Measurements from ENCODE around the gene ENPP1. TPM values are rescaled to one million over a fixed set of nuclear protein-coding genes. Genes with fewer than 3 reads are reported as not detected.

The ENPP1 gene
- total RNA-seq, 1 donor from 2014 or later, result 64.0 TPM

DNA sequence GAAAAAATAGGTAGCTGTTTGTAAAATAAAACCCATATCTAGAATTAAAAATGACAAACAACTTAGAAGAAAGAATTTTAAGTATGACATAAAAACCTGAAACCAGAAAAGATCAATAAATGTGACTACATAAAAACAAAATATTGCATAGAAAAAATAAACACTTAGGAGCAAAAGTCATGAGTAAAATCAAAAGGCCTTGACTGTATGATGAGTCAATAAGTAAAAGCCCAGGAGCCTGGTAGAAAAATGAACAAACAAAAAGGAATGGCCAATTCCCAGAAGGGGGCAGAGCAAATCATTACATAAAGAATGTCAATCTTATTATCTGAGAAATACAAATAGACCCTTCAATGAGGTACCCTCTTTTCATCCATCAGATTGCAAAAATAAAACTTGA, 20.7 kb upstream of the ENPP1 start:
- DNase-seq (ENCODE audit: low spot score), result no peak

DNA sequence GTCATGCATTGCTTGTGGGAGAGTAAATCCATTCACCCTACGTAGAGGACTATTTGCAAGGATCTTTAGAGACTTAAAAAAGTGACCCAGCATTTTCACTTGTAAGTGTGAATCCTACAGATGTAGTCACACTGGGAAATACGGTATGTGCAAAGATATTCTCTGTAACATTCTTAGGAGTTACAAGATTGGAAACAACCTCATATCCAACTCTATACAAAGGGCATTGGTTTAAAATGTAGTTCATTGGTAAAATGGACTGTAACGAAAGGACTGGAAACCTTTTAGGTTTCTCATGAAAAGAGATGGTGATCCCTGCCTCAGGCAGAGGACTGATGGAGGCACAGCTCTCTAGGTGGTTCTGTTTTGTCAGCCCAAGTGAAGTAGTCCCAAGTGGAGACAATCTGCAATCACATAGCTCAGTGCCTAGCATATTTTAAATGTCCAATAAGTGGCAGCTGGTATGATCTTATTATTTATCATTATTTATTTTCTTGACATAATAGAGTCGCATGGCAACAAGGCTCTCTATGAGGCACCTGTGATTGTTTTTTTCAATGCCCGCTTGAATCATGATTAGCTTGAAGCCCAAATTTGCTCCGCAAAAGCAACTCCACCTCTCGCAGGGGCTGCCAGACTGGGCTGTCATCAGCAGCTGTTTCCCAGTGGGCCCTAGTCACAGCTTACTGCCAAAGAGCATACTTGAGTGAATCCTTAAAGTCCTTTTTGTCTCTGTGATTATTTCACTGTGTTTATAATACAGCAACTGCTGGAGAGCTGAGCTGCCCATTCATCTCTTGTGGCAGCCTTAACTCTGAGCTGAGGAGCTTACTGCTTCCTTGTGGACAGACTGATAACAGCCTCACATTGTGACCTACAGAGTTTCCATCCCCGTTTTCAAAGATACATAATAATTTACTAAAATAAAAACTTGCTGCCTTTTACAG, 19.8 kb upstream of the ENPP1 start:
- DNase-seq (ENCODE audit: low spot score), result peak; percentile 92

DNA sequence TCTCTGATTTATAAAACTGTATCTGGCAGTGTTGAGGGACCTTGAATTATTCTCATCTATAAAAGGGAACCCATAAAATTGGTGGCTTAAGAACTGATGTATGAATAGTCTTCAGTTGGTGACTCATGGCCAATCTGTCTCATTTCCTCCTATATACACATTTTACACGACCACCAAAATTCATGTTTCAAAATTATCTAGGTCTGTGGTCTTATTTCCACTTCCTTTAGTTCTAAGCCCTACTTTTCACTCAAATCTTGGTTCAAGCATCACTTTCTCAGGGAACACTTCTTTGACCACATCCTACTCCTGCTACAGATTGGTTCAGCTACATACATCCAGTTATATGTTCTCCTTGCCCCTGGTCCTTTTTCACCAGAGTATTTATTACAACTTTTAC, 18.6 kb upstream of the ENPP1 start:
- DNase-seq (ENCODE audit: low spot score), result no peak

DNA sequence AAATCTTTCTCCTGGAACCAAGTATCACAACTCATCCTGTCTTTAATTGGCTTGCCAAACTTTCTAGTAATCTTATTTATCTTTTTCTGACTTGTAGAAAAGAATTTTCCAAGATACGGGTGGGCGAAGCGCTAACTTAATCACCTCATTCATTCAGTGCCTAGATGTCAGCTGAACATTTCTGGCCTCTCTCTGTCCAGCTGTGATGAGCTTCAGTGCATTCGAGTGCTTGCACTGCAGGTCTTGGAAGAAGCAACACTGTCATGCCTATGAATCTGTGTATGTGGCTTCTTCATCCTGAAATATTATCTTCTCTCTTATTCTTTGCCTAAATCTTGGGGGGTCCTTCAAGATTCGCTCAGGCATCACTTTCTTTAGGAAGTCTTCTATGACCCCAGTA, 16.3 kb upstream of the ENPP1 start:
- no peak for DNase-seq (ENCODE audit: low spot score)

- no peak for DNase-seq (ENCODE audit: low spot score)
Observed at GRCh38 chr6:131792091-131792496, 15.7 kb upstream of the ENPP1 start.

- DNase-seq (ENCODE audit: low spot score), result no peak
Observed at GRCh38 chr6:131795366-131795765, 12.5 kb upstream of the ENPP1 start.

DNA sequence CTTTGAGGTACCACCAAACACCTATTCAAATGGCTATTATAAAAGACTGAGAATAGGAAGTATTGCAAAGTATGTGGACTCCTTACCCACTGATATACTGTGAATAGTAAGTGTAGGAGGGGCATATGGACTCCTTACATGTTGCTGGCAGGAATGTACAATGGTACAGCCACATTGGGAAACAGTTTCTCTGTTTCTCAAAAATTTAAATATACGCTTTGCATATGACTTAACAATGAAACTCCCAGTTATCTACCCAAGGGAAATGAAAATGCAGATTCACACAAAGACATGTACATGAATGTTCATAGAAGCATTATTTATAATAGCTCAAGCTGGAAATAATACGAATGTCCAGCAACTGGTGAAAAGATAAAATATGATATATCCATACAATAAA, 5.5 kb upstream of the ENPP1 start:
- no peak for DNase-seq (ENCODE audit: low spot score)

DNA sequence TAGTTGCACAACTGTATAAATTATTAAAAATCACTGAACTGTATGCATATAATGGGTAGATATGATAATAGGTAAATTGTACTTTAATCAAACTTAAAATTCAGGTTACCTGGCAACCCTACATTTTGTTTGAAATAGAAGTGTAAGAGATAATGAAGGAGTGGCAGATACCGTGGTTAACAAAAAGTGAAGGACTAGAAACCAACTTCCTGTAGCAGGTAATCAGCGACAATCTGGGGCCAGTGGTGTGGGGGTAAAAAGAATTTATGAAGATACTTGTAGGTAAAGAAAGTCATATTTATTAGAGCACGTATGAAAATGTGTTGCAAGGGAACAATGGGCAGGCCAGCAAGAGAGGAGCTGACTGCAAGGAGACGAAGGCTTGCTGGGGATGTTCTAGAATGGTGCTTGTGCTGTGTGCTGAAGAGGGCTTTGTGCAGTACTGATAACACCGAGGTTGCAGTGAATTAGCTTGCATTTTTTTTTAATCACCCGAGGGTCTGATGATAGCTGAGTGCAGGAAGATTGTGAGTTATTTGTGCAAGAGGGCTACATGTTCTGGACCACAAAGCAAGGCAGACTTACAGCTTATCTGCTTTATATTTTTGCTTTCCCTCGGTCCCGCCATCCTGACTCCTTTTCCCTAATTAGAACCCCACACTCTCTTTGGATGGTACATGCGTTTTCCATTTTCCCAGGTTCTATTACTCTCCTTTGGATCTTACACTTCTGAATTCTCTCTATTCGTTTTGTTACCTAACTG, 4.6 kb upstream of the ENPP1 start:
- no peak for DNase-seq (ENCODE audit: low spot score)

DNA sequence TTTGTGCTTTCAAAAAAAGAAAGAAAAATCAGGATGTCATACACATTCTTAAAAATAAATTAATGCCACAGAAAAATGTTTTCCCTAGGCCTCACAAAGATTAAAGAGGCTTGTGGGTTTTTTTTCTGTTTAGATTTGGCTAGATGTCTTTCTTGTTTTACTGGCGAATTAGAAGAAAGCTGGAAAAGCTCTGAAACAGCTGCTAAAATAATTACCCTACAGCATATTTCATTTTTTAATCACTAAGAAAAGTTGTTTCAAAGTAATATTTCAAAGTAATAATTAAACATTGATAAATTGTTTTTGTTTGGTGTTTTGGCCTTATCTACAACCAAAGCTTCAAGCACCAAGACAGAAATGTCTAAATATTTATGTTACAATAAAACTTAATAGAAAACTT, 3.7 kb upstream of the ENPP1 start:
- DNase-seq (ENCODE audit: low spot score), result no peak

- DNase-seq (ENCODE audit: low spot score), result no peak
Observed at GRCh38 chr6:131807321-131807643, 538 bp upstream of the ENPP1 start.

DNA sequence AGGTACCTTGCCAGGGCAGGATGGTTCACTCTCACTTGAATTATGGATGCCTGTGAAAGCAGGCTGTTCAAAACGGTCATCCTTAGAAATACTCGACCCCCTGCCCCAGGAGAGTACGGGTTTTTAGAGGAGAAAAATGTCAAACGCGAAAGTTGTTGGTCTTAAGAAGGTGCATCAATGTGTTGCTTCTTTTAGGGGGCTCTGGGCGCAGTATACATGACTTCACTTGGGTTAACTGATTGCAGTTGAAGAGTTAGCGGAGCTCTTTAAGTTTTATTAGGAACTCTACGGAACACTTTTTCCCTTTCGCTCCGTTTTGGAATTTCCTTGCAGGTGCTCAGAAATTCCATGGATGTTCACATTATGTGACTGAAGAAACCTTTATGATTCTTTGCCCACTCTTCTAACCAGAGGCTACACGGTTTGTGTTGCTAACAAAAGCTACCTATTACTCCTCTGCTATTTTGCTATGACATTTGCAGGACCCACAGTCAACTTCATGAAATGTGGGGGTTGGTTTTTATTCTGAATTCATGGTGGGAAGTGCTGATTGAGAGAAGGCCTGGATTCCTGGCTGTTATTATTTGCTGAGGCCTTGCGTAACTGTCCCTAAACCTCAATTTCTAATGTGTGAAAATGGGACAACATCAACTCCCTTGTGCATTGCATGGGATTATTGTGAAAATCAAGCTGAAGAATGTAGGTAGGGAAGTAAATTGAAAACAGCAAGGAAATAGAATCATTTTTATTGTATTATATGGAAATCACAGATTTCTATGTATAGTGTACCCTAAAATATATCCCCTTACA, 845 bp downstream of the ENPP1 start:
- DNase-seq (ENCODE audit: low spot score), result no peak

GRCh38 chr6:131811500-131811899, 3.7 kb downstream of the ENPP1 start:
- DNase-seq (ENCODE audit: low spot score), result no peak

- DNase-seq (ENCODE audit: low spot score), result no peak
Observed at GRCh38 chr6:131813991-131814390, 6.2 kb downstream of the ENPP1 start.

- no peak for DNase-seq (ENCODE audit: low spot score)
Observed at GRCh38 chr6:131816869-131817268, 9.0 kb downstream of the ENPP1 start.

- DNase-seq (ENCODE audit: low spot score), result peak; percentile 89
Observed at GRCh38 chr6:131819572-131820124, 11.8 kb downstream of the ENPP1 start.

GRCh38 chr6:131821010-131821807, 13.4 kb downstream of the ENPP1 start:
- DNase-seq (ENCODE audit: low spot score), result no peak

DNA sequence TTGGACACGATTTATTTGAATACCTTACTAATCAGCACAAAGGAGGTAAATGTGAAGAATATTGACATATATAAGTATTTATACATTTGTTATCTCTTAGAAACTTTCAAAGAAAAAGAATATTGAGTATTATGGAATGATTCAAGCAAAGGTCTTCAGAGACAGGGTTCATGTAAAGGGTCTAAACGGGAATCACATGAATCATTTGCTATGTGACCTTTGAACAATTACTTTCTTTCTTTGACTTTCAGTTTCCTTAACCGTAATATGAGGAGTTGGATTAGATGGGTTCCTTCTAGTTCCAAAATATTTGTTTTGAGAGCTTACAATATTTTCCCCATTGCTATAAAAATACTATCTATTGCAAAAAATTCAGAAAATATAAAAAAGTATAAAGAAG, 14.3 kb downstream of the ENPP1 start:
- DNase-seq (ENCODE audit: low spot score), result no peak

- peak; percentile 63 for DNase-seq (ENCODE audit: low spot score)
Observed at GRCh38 chr6:131823276-131823902, 15.6 kb downstream of the ENPP1 start.

- no peak for DNase-seq (ENCODE audit: low spot score)
Observed at GRCh38 chr6:131825946-131826345, 18.1 kb downstream of the ENPP1 start.

DNA sequence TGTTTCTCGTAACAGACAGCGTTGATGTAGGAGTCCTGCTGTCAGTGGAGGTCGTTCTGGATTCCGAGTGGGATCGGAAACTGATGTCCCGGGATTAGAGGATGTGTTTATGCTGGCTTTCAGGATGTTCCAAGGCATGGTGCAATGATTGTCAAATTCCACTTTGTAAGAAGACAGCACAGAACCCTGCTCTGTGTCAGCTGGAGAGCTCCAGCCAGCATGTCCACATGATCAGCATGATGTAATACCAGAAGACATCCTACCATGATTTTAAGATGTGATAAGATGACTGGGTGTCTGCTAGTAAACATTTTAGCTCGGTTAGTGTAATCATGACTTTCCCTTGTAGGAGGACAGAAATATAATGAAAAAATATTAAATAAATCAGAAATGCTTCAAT, 20.3 kb downstream of the ENPP1 start:
- DNase-seq (ENCODE audit: low spot score), result peak; percentile 57

Data from umbilical cord (tissue), 2 donors.